Measurements from ENCODE around the gene ENDOV.

ENDOV gene

DNA sequence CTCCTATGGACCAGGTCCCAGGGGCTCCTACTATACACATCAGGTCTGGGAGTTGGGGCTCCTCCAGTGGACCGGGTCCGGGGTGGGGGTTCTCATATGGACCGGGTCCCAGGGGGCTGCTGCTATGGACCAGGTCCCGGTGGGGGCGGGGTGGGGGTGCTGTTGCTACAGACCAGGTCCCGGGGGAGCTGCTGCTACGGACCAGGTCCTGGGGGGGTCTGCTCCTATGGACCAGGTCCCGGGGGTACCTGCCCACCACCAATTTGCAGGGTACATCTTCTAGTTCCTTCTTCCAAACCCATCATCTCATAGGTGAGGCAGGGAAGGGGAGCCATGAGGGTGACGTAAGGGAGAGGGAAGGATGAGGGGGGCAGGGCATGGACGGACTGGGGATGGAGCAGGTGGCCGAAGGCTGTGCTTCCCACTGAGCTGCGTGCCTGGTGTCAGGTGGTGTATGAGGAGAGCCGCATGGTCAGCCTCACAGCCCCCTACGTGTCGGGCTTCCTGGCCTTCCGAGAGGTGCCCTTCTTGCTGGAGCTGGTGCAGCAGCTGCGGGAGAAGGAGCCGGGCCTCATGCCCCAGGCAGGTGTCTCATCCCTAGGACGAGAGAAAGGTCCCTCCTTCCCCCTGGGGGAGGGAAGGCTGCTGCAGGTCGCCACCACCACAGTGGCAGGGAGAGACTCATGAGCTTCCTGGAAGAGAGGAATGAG is 6.6 kb downstream of the ENDOV start:
- no peak for TF ChIP-seq YY1 (IDR thresholded peaks at IDR 0.05; ENCODE audit: low read depth)

DNA sequence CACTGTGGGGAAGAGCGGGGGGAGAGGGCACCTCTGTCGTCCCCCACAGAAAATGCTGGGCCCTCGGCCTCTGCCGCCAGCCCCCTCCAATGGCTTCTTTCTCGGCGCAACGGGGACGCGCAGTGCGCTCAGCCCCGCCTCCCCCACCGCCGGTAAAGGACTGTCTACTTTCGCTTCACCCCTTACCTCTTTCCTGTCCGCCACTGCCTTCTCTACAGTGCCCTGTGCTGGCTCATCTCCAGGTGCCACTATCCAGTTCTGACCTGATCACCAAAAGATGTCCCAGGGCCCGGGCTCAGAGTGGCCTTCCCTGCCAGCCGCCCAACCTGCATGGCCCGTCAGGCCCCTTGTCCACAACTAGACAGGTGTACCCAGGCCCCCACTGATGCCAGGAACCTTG is 7.3 kb downstream of the ENDOV start:
- no peak for TF ChIP-seq EP300 (IDR thresholded peaks at IDR 0.05; ENCODE audit: borderline replicate concordance)
- no peak for TF ChIP-seq TCF12 (IDR thresholded peaks at IDR 0.05; ENCODE audit: low read depth)
- no peak for TF ChIP-seq CEBPB (IDR thresholded peaks at IDR 0.05)
- TF ChIP-seq CREB1 (IDR thresholded peaks at IDR 0.05; ENCODE audit: low read depth) = no peak
- TF ChIP-seq ZBTB7A (IDR thresholded peaks at IDR 0.05; ENCODE audit: low read depth) = no peak
- no peak for TF ChIP-seq NFIC (IDR thresholded peaks at IDR 0.05)
- no peak for TF ChIP-seq FOXM1 (IDR thresholded peaks at IDR 0.05; ENCODE audit: borderline replicate concordance, low read depth)
- TF ChIP-seq EGR1 (IDR thresholded peaks at IDR 0.05) = no peak
- TF ChIP-seq TEAD4 (IDR thresholded peaks at IDR 0.05) = no peak
- TF ChIP-seq USF1 (IDR thresholded peaks at IDR 0.05) = no peak
- TF ChIP-seq TAF1 (IDR thresholded peaks at IDR 0.05; ENCODE audit: low read depth) = no peak
- no peak for TF ChIP-seq YY1 (IDR thresholded peaks at IDR 0.05; ENCODE audit: low read depth)
- no peak for TF ChIP-seq RAD21 (IDR thresholded peaks at IDR 0.05; ENCODE audit: low read depth)
- TF ChIP-seq, protein P1, sequence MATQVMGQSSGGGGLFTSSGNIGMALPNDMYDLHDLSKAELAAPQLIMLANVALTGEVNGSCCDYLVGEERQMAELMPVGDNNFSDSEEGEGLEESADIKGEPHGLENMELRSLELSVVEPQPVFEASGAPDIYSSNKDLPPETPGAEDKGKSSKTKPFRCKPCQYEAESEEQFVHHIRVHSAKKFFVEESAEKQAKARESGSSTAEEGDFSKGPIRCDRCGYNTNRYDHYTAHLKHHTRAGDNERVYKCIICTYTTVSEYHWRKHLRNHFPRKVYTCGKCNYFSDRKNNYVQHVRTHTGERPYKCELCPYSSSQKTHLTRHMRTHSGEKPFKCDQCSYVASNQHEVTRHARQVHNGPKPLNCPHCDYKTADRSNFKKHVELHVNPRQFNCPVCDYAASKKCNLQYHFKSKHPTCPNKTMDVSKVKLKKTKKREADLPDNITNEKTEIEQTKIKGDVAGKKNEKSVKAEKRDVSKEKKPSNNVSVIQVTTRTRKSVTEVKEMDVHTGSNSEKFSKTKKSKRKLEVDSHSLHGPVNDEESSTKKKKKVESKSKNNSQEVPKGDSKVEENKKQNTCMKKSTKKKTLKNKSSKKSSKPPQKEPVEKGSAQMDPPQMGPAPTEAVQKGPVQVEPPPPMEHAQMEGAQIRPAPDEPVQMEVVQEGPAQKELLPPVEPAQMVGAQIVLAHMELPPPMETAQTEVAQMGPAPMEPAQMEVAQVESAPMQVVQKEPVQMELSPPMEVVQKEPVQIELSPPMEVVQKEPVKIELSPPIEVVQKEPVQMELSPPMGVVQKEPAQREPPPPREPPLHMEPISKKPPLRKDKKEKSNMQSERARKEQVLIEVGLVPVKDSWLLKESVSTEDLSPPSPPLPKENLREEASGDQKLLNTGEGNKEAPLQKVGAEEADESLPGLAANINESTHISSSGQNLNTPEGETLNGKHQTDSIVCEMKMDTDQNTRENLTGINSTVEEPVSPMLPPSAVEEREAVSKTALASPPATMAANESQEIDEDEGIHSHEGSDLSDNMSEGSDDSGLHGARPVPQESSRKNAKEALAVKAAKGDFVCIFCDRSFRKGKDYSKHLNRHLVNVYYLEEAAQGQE (IDR thresholded peaks at IDR 0.05; ENCODE audit: low read depth) = no peak
- no peak for TF ChIP-seq MAX (IDR thresholded peaks at IDR 0.05)

DNA sequence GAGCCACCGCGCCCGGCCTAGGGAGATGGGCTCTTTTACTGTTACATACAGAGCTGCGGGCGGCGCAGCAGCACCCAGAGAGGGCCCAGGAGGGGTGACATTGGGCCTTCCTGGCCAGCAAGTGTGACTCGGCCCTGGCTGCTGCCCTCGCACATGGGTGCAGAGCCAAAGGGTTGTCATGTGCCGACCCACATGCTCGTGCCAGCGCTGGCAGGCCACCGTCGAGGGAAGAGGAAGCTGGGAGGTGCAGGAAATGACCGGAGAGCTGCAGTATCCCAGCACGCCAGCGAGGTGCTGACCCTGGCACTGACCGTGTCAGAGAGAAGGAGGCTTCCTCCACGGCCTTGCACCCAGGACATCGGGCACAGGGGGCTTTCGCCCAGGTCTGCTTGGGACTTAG is 8.0 kb downstream of the ENDOV start:
- no peak for TF ChIP-seq TCF12 (IDR thresholded peaks at IDR 0.05; ENCODE audit: low read depth)
- no peak for TF ChIP-seq ZBTB7A (IDR thresholded peaks at IDR 0.05; ENCODE audit: low read depth)
- TF ChIP-seq CREB1 (IDR thresholded peaks at IDR 0.05; ENCODE audit: low read depth) = no peak
- TF ChIP-seq YY1 (IDR thresholded peaks at IDR 0.05; ENCODE audit: low read depth) = no peak
- TF ChIP-seq TEAD4 (IDR thresholded peaks at IDR 0.05) = no peak
- TF ChIP-seq EGR1 (IDR thresholded peaks at IDR 0.05) = no peak
- no peak for TF ChIP-seq FOXM1 (IDR thresholded peaks at IDR 0.05; ENCODE audit: borderline replicate concordance, low read depth)
- TF ChIP-seq EP300 (IDR thresholded peaks at IDR 0.05; ENCODE audit: borderline replicate concordance) = no peak
- no peak for TF ChIP-seq TAF1 (IDR thresholded peaks at IDR 0.05; ENCODE audit: low read depth)
- no peak for TF ChIP-seq NFIC (IDR thresholded peaks at IDR 0.05)
- no peak for TF ChIP-seq RAD21 (IDR thresholded peaks at IDR 0.05; ENCODE audit: low read depth)

GRCh38 chr17:80423536-80424225 is 8.7 kb downstream of the ENDOV start:
- no peak for TF ChIP-seq EGR1 (IDR thresholded peaks at IDR 0.05)
- no peak for TF ChIP-seq NFIC (IDR thresholded peaks at IDR 0.05)
- TF ChIP-seq, protein P1 (IDR thresholded peaks at IDR 0.05; ENCODE audit: low read depth) = no peak
- no peak for TF ChIP-seq EP300 (IDR thresholded peaks at IDR 0.05; ENCODE audit: borderline replicate concordance)
- TF ChIP-seq YY1 (IDR thresholded peaks at IDR 0.05; ENCODE audit: low read depth) = no peak
- TF ChIP-seq TEAD4 (IDR thresholded peaks at IDR 0.05) = no peak
- no peak for TF ChIP-seq CREB1 (IDR thresholded peaks at IDR 0.05; ENCODE audit: low read depth)
- TF ChIP-seq CEBPB (IDR thresholded peaks at IDR 0.05) = no peak
- no peak for TF ChIP-seq USF1 (IDR thresholded peaks at IDR 0.05)
- no peak for TF ChIP-seq RAD21 (IDR thresholded peaks at IDR 0.05; ENCODE audit: low read depth)
- no peak for TF ChIP-seq MAX (IDR thresholded peaks at IDR 0.05)
- no peak for TF ChIP-seq ZBTB7A (IDR thresholded peaks at IDR 0.05; ENCODE audit: low read depth)
- no peak for TF ChIP-seq TCF12 (IDR thresholded peaks at IDR 0.05; ENCODE audit: low read depth)
- no peak for TF ChIP-seq FOXM1 (IDR thresholded peaks at IDR 0.05; ENCODE audit: borderline replicate concordance, low read depth)
- TF ChIP-seq TAF1 (IDR thresholded peaks at IDR 0.05; ENCODE audit: low read depth) = no peak

GRCh38 chr17:80424261-80424660 is 9.3 kb downstream of the ENDOV start:
- TF ChIP-seq MAX (IDR thresholded peaks at IDR 0.05) (no peak), FOXM1 (IDR thresholded peaks at IDR 0.05; ENCODE audit: borderline replicate concordance, low read depth) (no peak), TEAD4 (IDR thresholded peaks at IDR 0.05) (no peak), EP300 (IDR thresholded peaks at IDR 0.05; ENCODE audit: borderline replicate concordance) (no peak), TAF1 (IDR thresholded peaks at IDR 0.05; ENCODE audit: low read depth) (no peak), EGR1 (IDR thresholded peaks at IDR 0.05) (no peak), RAD21 (IDR thresholded peaks at IDR 0.05; ENCODE audit: low read depth) (no peak), USF1 (IDR thresholded peaks at IDR 0.05) (no peak), TCF12 (IDR thresholded peaks at IDR 0.05; ENCODE audit: low read depth) (no peak), NFIC (IDR thresholded peaks at IDR 0.05) (no peak), CREB1 (IDR thresholded peaks at IDR 0.05; ENCODE audit: low read depth) (no peak)
- TF ChIP-seq, protein P1 (IDR thresholded peaks at IDR 0.05; ENCODE audit: low read depth) = no peak

Data from Ishikawa (cell line).